ENCODE measurements around the gene EIF2S2.
"Not testable (repeated sequence)": the region's sequence is repeated elsewhere in the genome, so short reads cannot be mapped to it uniquely, and the experiment has no call there.

- TF ChIP-seq ZNF274 (IDR thresholded peaks at IDR 0.05; ENCODE audit: low read depth, low read length); SRF (IDR thresholded peaks at IDR 0.05; ENCODE audit: low read depth); CEBPB (IDR thresholded peaks at IDR 0.05; ENCODE audit: low read depth); YY1 (IDR thresholded peaks at IDR 0.05; ENCODE audit: extremely low read depth, insufficient replicate concordance, low read depth, low read length); EGR1 (IDR thresholded peaks at IDR 0.05; ENCODE audit: low read depth); POLR2A (IDR thresholded peaks at IDR 0.05; ENCODE audit: borderline replicate concordance, extremely low read depth, insufficient read depth, insufficient read length); POLR2AphosphoS5 (IDR thresholded peaks at IDR 0.05; ENCODE audit: low read depth, low read length): not testable (repeated sequence)
- TF ChIP-seq, protein P1, sequence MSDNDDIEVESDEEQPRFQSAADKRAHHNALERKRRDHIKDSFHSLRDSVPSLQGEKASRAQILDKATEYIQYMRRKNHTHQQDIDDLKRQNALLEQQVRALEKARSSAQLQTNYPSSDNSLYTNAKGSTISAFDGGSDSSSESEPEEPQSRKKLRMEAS (IDR thresholded peaks at IDR 0.05), result not testable (repeated sequence)
- TF ChIP-seq, protein P2, sequence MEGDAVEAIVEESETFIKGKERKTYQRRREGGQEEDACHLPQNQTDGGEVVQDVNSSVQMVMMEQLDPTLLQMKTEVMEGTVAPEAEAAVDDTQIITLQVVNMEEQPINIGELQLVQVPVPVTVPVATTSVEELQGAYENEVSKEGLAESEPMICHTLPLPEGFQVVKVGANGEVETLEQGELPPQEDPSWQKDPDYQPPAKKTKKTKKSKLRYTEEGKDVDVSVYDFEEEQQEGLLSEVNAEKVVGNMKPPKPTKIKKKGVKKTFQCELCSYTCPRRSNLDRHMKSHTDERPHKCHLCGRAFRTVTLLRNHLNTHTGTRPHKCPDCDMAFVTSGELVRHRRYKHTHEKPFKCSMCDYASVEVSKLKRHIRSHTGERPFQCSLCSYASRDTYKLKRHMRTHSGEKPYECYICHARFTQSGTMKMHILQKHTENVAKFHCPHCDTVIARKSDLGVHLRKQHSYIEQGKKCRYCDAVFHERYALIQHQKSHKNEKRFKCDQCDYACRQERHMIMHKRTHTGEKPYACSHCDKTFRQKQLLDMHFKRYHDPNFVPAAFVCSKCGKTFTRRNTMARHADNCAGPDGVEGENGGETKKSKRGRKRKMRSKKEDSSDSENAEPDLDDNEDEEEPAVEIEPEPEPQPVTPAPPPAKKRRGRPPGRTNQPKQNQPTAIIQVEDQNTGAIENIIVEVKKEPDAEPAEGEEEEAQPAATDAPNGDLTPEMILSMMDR (IDR thresholded peaks at IDR 0.05 in 2 of 3, conservative IDR thresholded peaks at IDR 0.05 in 1 of 3; ENCODE audit: borderline replicate concordance in 1 of 3, insufficient read depth in 1 of 3, low read depth in 2 of 3, low read length in 2 of 3), result not testable (repeated sequence)
- TF ChIP-seq, protein P3, sequence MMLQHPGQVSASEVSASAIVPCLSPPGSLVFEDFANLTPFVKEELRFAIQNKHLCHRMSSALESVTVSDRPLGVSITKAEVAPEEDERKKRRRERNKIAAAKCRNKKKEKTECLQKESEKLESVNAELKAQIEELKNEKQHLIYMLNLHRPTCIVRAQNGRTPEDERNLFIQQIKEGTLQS (IDR thresholded peaks at IDR 0.05), result not testable (repeated sequence)
Measured at GRCh38 chr20:34133365-34133860, 21.4 kb upstream of the EIF2S2 start.

Measured in HCT116 (cell line).